Mammary epithelial cell (primary cell): ENCODE data around the gene TIGIT.

Experiments
- EZH2 ChIP-seq: IDR thresholded peaks from 2 replicates; pipeline ENCODE4 v1.6.1; 2012; ENCODE audit warnings: low read length, inconsistent platforms, borderline replicate concordance
- TF ChIP-seq, protein P1 (sequence below), 2 donors: IDR thresholded peaks in 1 of 2; conservative IDR thresholded peaks in 1 of 2; 2 replicates each; pipeline ENCODE4 v1.5.1; 2011 to 2012; ENCODE audit warnings: inconsistent platforms in 2 of 2, low read length in 2 of 2, mild to moderate bottlenecking in 2 of 2, control low read depth in 1 of 2, low read depth in 1 of 2; ENCODE audit not compliant: insufficient read depth in 1 of 2; ENCODE audit errors: extremely low read depth in 1 of 2

GRCh38 chr3:114331007-114331406, 37.2 kb downstream of the TIGIT start:
- TF ChIP-seq, protein P1, sequence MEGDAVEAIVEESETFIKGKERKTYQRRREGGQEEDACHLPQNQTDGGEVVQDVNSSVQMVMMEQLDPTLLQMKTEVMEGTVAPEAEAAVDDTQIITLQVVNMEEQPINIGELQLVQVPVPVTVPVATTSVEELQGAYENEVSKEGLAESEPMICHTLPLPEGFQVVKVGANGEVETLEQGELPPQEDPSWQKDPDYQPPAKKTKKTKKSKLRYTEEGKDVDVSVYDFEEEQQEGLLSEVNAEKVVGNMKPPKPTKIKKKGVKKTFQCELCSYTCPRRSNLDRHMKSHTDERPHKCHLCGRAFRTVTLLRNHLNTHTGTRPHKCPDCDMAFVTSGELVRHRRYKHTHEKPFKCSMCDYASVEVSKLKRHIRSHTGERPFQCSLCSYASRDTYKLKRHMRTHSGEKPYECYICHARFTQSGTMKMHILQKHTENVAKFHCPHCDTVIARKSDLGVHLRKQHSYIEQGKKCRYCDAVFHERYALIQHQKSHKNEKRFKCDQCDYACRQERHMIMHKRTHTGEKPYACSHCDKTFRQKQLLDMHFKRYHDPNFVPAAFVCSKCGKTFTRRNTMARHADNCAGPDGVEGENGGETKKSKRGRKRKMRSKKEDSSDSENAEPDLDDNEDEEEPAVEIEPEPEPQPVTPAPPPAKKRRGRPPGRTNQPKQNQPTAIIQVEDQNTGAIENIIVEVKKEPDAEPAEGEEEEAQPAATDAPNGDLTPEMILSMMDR (conservative IDR thresholded peaks at IDR 0.05 in 1 of 2, IDR thresholded peaks at IDR 0.05 in 1 of 2; ENCODE audit: extremely low read depth in 1 of 2, insufficient read depth in 1 of 2, low read depth in 1 of 2, low read length in 2 of 2) = no peak
- TF ChIP-seq EZH2 = no peak
